NCI-H524 treated with DMSO at 0.1 percent for 48 hours (cell line): ENCODE data around the gene LY6G6D.

Experiments used
- DNase-seq: peaks from one replicate; lab custom pipeline; 2025; lab: John Stamatoyannopoulos, UW

The LY6G6D gene

DNA sequence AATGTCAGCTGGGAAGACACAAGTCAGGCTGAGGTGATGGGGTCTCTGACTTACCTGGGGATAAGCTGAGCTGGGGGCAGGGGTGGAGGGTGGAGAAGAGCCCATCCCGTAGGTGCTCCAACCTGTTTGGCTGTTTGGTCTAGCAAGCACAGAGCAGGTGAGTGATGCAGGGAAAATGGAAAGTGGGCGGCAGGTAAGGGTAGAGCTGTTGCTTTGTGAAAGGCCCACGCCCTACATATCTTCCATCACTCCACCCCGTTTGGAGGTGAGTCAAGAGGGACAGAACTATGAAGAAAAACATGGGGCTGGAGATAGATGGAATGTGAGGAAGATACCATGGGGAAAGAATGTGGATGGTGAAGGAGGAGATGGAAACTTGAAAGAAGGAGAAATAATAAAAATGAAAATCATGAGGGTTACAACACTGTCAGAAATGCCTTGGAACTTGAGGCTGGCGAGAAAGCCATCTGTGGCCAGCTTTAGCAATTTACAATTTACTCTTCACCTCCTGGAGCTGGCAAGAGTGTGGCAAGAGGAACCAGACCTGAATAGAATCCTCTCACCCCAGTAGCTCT, 5.1 kb downstream of the LY6G6D start:
- DNase-seq, result no peak

DNA sequence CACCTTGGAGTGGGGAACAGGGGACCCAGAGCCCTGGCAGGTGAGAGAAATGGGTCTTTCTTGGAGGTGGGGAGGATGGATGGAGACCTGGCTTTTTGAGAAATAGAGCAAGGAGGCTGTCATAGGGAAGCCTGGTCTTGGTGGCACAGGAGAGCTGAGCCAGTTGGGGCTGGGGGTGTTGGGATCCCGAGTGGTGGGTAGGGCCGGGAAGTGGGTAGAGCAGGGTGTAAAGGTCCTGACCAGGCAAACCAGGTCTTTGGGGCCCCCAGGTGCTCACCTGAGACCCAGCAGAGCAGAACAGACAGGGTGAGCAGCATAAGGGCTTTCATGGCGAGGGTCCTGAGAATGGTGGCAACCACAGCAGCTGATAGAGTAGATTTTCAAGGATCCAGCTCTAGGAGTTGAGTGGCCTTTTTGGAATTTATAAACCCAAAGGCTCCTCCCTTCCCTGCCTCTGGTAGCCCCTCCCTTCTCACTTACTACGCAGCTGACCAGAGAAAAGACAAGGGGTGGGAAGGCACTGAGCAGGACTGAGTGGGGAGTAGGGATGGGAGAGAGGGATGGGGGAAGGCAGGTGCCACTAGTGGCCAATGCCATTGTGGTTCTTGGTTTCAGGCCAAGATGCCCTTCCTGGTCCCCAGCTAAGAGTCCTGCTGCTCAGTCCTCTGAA, 6.3 kb downstream of the LY6G6D start, which contains the start of gene LY6G6C:
LY6G6C (minus strand) TSS at position 396 of the 670 bp plus-strand sequence; CDS start at position 329, 67 bp downstream.
- no peak for DNase-seq

DNA sequence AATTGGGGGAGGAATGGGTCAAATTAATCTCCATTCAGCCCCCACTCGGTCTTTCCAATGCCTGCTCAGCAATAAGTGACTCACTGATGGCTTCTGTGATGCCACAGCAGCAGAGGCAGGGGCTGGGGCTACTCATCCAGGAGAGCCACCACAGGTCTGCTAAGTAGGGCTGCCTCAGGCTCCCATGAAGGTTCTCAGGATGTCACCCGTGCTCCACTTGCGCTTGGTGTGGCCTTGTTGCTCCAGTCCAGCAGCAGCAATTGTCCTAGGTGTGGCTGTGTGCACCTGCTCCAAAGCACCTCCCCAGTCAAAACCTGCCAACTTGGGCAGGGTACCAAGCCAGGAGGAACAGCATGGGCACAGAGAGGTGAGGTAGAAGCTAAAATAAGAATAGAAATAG, 7.0 kb downstream of the LY6G6D start:
- DNase-seq, result no peak

DNA sequence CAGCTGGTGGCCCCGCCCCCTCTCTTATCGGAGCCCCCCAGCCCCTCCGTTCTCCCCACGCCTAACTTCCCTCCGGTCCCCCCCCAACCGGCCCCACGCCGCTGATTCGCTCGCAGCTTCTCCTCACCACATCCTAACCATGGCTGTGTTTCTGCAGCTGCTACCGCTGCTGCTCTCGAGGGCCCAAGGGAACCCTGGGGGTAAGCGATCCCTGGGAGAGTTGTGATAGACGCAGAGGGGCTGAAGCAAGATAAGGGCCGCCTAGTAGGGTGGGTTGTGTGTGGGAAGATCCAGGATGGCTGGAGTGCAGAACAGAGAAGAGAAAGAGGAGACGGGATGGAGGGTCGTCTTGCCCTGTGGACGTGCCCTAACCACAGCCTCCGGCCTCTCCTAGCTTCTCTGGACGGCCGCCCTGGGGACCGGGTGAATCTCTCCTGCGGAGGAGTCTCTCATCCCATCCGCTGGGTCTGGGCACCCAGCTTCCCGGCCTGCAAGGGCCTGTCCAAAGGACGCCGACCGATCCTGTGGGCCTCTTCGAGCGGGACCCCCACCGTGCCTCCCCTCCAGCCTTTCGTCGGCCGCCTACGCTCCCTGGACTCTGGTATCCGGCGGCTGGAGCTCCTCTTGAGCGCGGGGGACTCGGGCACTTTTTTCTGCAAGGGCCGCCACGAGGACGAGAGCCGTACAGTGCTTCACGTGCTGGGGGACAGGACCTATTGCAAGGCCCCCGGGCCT, 8.3 kb downstream of the LY6G6D start, which contains the start of gene MPIG6B:
MPIG6B (plus strand) TSS at position 129 of the 735 bp plus-strand sequence; CDS start at position 140, 11 bp downstream.
- no peak for DNase-seq

DNA sequence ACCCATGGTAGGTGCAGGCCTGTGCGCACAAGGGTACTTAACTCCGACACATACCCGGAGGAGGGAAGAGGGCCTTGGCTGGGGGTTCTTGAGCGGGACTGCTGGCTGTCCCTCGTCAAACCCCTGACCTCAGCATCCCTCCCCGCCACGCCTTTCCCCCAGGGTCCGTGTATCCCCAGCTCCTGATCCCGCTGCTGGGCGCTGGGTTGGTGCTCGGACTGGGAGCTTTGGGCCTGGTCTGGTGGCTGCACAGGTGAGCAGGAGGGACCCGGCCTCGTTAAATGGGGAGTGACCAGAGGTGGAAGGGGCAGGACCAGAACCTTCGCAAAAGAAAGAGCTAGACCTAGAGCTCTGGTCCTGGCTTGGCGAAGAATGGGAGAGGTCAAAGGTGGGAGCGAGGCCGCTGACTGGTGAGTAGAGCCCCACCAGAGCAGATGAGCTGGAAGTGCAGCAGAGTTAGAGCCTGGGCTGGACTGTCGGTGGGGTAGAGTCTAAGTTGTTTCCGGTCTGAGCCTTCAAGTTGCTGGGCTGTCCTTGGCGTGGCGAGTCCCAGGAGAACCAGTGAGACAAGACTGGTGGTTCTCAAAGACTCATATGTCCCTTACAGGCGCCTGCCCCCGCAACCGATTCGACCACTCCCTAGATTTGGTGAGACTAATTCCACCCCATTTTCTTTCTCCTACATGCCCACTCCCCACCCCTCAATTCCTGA, 9.0 kb downstream of the LY6G6D start:
- DNase-seq, result no peak

DNA sequence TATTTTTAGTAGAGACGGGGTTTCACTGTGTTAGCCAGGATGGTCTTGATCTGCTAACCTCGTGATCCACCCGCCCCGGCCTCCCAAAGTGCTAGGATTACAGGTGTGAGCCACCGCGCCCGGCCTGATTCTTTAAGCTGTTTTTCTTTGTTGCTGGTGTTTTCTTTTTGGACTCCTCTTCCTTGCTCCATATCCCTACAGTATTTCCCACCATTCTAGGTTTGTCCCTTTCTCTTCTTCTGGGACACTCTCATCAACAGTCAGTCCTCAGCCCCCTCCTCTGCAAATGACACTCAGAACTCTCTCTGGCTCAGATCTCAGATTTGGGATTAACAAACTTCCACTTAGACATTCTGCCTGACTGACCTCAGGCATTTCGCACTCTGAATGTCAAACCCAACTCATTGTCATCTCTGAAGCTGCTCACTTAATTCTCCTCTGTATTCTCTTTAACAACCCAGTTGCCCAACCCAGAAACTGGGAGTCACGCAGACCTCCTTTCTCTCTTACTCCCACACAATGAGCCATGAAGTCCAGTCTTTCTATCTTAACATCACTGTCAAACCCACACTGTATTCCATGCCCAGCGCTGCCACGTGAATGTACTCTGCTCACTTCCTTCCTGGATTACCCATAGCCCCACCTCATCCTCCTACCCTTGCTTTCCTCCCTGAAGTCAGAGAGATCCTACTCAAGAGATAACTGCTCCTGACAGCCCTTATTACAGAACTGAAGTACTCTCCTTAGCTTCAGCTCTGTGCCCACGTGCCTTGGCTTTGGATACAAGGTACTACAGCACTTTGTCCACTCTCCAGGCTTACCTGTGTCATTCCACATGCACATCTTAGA, 10.6 kb downstream of the LY6G6D start:
- DNase-seq, result no peak

DNA sequence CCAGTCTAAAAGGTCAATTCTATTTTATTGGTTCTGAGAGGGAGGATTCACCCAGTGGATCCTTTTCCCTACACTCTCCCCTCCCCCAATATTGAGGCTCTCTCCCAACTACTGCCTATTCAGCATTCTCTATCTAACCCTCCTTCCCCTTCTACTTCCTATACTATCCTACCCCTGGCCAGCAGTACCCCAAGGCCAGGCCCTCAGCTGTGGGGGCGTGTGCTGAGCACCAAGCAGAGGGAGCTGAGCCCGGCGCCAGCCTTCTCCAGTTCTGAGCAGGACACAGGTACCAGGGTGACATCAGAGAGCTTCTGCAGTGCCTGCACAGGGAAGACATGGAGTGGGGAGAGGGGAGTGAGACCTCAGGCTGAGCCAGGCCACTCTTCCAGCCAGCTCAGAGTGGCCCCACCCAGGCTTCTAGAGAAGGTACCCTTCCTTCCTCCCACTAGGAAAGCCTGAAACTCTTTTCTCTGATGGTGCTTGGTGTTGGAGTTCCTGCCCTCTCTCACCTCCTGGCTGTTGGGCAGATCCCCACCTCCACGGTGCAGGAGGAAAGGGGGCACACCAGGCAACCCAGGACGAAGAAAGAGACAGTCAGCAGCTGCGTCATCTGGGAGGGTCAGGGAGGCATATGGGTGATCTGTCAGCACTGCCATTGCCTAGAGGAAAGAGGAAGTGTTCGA, 12.0 kb downstream of the LY6G6D start:
- no peak for DNase-seq

DNA sequence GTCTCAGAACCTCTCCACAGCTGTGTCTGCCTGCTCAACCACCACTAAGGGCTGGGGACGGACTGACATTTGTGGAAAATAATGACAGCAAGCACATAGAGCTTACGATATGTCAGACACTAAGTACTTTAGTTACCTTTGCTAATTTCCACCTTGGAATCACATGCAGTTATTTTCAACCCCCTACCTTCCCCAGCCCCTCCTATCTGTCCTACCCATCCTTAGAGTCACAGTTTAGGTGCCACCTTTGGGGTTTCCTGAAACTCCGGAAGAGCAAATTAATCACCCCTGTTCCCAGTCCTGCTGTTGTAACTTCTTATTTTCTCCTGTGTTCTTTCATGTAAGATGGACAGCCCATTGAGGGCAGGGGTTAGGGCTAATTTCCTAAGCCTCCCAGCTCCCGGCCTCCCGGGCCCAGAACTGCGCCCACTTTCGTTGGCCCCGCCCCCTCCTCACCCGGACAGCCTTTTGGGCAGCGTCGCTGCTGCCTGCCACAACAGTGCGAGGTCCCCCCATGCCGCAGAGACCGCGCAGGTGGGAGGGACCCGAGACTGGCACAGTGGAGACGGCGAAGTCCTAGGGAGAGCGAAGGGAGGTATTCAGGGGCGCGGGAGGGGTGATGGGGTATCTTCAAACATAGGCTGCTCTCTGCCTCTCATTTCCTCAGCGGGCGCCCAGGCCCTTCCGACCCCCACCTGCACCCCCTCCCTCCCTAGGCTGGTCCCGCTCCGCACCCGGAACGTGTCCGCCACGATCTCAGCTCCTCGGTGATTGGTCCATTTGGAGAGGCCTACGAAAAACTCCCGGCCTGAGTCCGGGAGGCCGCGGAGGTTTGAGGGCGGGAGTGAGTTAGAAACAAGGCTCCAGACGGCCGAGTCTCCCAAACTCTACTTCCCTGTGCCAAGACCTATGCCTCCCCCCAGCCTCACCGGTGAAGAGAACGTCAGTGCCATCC, 12.8 kb downstream of the LY6G6D start:
- no peak for DNase-seq

DNA sequence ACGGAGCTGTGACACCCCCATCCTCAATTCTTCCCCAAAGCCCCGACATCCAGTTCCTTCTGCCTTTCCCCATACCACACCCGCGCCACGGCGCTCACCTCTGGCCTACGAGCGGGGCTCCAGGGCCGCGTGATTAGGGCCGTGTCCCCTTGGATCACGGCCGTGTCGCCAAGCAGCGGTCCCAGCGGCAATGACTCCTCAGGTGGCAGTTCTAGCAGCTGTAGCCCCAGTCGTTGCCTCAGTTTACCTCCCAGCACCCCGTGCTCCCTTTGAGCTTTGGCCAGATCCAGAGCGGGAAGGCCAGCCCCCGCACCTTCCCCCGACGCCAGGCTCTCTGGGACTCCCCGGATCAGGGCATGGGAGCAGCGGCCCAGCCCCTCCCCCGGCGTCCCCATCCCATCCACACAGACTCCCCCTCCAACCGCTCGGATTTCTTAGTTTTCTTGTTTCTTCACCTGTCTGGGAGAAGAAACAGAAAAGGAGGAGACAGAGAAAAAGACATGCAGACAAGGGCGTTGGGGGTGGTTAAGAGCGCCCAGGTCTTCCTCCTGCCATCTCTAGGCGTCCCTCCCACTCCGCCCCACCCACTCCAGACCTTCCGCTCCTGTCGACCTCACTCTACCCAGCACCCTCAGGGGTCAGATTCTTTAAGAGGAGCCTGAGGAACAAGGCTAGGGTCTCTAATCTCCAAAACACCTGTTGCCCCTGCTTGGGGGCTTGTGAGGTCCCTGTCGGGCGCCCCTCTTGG, 13.8 kb downstream of the LY6G6D start, which contains the start of gene DDAH2:
DDAH2 (minus strand) TSS at position 533 of the 748 bp plus-strand sequence; CDS start at position 395, 138 bp downstream.
- no peak for DNase-seq

DNA sequence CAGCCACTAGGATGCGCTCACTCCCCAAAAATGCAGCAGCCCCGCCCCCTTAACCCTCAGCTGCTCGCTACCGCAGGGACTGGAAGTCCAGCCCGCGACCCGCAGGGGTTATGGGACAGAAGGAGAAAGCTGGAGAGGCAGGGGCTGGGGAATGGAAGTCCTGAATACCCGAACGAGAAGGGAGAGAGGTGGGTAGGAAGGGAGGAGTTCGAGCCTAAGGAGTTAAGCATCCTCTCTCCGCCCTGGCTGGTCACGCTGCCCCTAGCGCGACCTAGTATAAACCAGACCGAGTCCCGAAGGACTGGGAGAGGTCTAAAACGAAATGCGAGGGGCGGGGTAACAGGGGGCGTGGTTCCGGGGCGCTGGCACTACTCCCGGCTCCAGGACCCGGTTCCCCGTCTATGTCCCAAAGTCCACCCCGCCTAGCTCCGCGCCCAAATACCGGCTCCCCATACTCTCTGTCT, 14.4 kb downstream of the LY6G6D start:
- DNase-seq, result peak; percentile 35

DNA sequence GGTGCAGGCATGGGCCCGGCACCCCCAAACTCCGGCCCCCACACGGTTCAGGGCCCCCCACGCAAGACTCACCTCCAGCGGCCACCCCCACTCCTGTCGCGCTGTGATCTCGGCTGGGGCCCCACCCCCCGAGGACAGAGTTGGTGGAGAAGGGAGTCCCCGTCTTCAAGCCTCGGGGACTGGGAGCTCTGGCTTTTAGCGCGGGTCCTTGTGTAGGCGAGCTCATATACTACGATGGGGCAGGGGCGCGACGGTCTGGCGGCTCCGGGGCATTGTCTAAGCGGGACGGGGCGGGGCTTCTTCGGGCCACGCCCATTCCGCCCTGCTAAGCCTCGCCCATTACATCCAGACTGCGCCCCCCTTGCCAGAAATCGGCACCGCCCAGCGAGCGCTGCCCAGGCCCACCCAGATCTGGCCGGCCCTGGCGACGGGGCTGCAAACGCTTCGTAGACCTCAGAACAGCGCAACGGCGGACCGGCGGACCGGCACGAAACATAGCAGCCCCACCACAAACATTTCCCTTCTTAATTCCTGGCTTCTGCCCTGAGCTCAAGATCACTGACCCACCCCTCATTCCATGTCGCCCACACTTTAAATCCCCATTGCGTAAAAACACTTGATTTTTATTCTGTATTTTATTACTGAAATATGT, 15.0 kb downstream of the LY6G6D start:
- DNase-seq, result no peak

DNA sequence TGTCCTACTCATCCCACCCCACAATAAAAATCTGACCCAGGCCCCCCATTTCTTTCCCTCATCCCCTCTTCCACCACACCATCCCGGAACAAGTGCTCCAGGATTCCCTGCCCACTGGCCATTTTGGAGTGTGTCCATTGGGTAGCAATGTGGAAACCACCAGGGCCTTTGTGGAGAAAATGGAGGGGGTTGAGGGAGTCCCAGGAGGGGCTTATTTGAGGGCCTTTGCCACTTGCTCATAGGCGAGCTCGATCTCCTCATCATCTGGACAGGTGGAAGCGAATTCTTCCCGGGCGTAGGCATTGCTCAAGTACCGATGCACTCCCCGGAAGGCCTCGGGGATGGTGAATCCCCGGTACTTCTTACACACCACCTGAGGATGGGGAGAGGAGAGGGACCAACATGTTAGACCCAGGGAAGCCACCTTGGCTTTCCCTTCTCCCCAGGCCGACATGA, 15.5 kb downstream of the LY6G6D start:
- no peak for DNase-seq

DNA sequence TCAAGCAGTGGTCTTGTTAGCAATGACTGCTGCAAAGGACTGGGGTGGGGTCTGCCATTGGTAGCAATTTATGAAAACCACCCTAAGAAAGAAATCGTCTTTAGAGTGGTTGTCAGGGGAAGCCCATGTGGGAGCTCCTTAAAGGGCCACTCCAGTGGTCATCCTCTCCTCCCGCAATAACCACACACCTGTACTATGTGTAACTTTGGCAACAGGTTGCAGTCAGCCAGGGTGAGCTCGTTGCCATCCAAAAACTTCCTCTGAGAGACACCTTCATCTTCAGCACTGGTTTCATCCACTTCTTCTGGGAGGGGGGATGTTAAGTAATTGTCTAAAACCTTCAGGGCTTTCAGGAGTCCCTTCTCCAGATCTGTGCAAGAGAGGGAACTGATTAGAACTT, 16.9 kb downstream of the LY6G6D start:
- DNase-seq, result no peak

DNA sequence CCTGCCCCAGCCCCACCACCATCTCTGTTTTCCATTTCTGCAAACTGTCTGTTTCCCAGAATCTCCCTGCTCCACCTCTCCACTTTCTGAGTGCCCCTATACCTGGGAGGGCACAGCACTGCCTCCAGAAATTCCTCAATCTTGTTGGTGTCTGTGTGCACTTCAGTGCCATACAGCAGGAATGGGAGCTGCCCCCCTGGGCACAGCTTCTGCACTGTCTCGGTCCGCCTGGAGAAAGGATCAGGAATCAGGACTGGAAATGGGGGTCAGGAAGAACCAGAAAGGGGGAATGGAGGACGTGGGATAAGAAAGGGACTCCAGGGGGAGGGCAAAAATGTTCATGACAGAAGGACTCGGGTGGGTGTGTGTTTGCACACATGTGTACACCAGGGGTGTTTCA, 18.6 kb downstream of the LY6G6D start:
- DNase-seq, result no peak

DNA sequence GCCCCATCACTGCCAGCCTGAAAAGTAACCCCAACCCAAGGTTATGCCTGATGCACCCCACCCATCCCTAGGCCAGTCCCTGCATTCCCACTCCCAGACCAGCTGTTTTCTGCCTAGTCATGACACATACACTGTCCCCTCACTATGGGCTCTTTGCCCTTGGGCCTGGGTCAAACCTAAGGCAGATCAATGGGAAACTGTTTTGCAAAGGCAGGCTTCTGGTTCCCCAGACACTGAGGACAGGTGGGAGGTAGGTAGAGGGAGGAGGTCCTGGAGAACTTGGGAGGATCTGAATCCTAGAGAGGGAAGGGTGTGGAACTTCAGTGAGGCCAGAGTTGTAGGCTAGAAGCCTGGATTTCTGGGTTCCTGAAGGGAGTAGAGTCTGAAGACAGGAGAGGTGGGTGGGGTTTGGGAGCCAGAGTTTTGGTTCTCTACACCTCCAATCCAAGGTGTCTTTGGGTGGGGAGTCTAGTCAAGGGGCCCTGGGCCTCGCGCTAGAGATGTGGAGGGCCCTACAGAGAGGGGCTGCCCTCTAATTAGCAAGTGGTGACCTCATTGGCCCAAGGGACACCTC, 19.2 kb downstream of the LY6G6D start:
- no peak for DNase-seq

DNA sequence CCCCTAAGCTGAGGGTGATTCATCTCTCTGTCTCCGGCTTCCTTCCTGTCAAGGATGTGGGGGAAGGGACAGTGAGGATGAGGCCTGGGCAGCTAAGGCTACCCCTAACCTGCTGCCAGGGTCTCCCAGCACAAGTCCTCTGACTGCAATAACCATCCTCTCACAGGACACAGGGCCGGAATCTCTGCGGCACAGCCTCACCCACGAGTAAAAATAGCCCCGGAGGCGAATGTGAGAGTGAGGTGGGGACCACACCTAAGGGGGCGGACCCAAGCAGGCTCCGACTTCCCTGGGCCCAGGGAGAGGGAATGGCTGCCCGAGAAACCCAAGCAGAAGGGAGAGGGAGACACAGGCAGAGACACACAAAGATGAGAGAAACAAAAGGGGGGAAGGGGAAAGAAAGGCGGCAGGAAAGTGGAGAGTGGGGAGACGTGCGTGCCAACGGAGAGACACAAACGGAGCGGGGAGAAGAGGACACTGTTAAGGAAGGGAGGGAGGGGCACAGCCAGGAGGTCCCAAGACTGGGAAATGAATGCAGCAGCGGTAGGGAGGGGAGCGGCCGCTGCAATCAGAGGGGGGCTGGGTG, 19.8 kb downstream of the LY6G6D start:
- DNase-seq, result no peak

DNA sequence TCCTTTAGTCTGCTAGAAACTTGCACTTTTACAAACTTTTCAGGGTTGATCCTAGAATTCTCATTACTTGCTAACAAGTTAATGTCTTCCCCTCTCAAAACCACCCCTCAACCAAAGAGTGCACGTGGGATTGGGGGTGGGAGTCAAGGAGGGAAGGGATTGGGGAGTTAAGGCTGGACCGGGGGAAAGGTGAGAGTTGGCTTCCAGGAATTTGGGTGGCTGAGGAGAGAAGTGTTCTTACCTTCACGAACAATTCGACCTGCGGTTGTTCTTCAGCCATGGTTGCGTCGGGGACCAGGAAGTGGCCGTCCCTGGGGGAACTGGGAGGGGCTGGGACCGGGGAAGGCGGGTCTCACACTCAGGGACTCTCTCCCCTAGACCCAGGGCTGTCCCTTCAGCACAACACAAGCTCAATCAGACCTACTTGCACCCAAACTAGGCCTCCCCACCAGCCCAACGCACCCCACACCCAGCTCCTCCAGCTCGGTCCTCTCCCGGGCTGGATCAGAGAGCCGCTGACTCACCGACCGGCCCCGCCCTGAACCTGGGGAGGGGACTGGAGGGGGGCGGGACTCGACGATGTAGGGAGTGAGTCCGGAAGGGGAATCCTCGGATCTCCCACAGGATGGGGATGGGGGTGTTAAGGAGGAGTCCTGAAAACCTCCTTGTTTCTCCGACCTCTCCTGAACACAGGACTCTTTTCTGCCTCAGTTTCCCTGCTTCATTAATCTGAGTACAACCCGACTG, 21.0 kb downstream of the LY6G6D start, which contains the start of gene CLIC1:
CLIC1 (minus strand) TSS at position 510 of the 747 bp plus-strand sequence; CDS start at position 280, 230 bp downstream.
- DNase-seq, result no peak
